ENCODE results near the gene RIMS3. TPM values are rescaled to one million over a fixed set of nuclear protein-coding genes. Genes with fewer than 3 reads are reported as not detected.

The RIMS3 gene
- total RNA-seq, 1 experiment from 2014 or later, result 9.0 TPM

DNA sequence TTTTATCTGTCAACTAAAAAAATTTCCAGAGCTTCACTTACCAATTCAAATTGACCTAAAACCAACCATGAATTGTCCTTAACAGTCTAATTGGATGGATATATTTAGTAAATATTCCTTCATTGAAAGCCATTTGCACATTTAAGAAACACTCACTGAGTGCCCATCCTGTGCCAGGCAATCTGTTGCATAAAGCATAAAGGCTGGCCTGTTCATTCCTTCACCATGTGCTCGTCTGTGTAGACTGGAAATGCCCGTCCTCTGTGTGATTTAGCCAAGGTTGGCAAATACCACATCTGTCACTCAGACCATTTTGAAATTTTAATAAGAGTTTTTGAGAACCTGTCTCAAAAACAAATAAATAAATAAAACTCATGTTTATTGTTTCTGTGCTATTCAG is 76.9 kb downstream of the RIMS3 start (continued):
- TF ChIP-seq SIN3A (IDR thresholded peaks at IDR 0.05; ENCODE audit: low read depth) (no peak), TCF7L2 (IDR thresholded peaks at IDR 0.05; ENCODE audit: borderline replicate concordance, extremely low read depth, insufficient read depth, insufficient read length) (no peak), POLR2A (IDR thresholded peaks at IDR 0.05; ENCODE audit: borderline replicate concordance, extremely low read depth, insufficient read depth, insufficient read length) (no peak)
- TF ChIP-seq, protein P1, sequence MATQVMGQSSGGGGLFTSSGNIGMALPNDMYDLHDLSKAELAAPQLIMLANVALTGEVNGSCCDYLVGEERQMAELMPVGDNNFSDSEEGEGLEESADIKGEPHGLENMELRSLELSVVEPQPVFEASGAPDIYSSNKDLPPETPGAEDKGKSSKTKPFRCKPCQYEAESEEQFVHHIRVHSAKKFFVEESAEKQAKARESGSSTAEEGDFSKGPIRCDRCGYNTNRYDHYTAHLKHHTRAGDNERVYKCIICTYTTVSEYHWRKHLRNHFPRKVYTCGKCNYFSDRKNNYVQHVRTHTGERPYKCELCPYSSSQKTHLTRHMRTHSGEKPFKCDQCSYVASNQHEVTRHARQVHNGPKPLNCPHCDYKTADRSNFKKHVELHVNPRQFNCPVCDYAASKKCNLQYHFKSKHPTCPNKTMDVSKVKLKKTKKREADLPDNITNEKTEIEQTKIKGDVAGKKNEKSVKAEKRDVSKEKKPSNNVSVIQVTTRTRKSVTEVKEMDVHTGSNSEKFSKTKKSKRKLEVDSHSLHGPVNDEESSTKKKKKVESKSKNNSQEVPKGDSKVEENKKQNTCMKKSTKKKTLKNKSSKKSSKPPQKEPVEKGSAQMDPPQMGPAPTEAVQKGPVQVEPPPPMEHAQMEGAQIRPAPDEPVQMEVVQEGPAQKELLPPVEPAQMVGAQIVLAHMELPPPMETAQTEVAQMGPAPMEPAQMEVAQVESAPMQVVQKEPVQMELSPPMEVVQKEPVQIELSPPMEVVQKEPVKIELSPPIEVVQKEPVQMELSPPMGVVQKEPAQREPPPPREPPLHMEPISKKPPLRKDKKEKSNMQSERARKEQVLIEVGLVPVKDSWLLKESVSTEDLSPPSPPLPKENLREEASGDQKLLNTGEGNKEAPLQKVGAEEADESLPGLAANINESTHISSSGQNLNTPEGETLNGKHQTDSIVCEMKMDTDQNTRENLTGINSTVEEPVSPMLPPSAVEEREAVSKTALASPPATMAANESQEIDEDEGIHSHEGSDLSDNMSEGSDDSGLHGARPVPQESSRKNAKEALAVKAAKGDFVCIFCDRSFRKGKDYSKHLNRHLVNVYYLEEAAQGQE (IDR thresholded peaks at IDR 0.05; ENCODE audit: low read depth), result no peak
- TF ChIP-seq, protein P2, sequence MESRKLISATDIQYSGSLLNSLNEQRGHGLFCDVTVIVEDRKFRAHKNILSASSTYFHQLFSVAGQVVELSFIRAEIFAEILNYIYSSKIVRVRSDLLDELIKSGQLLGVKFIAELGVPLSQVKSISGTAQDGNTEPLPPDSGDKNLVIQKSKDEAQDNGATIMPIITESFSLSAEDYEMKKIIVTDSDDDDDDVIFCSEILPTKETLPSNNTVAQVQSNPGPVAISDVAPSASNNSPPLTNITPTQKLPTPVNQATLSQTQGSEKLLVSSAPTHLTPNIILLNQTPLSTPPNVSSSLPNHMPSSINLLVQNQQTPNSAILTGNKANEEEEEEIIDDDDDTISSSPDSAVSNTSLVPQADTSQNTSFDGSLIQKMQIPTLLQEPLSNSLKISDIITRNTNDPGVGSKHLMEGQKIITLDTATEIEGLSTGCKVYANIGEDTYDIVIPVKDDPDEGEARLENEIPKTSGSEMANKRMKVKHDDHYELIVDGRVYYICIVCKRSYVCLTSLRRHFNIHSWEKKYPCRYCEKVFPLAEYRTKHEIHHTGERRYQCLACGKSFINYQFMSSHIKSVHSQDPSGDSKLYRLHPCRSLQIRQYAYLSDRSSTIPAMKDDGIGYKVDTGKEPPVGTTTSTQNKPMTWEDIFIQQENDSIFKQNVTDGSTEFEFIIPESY (IDR thresholded peaks at IDR 0.05; ENCODE audit: extremely low read depth, insufficient replicate concordance, low read length), result no peak

DNA sequence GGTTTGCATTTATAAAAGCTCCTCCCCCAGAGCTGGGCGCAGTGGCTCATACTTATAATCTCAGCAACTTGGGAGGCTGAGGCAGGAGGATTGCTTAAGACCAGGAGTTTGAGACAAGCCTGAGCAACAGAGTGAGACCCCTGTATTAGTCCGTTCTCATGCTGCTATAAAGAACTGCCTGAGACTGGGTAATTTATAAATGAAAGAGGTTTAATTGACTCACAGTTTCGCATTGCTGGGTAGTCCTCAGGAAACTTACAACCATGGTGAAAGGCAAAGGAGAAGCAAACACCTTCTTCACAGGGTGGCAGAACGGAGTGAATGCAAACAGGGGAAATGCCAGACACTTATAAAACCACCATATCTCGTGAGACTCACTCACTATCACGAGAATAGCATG is 81.5 kb downstream of the RIMS3 start:
- no peak overlapping the region for H3K9ac ChIP-seq (ENCODE audit: low read length)
- BruUV-seq (replicated peaks), result no TSS peak
- ChIA-PET CTCF (interaction anchor here (1.0 to 1.1 kb wide), 2 partner anchors 51 to 365 kb away, joined by 3 read pairs; no protein-coding TSS in a partner anchor), POLR2A (no interaction called here), RAD21 (ENCODE audit: low non-redundant PET in 1 of 2, low total read pairs in 2 of 2, uncharacterized antibody in 2 of 2, unreplicated experiment in 2 of 2) (no interaction called here)
- H3K4me1 ChIP-seq (ENCODE audit: control insufficient read depth in 1 of 2, insufficient read depth in 2 of 2, low read length in 2 of 2), result peaks cover 0 to 12% of the 10 kb centered on the region in 2 experiments; a peak in 2 of 4 replicates
- no peaks in the 10 kb centered on the region for H4K20me1 ChIP-seq (ENCODE audit: insufficient read depth)
- no peak overlapping the region for H2AFZ ChIP-seq (ENCODE audit: low read depth, low read length, poor library complexity, severe bottlenecking)
- DNase-seq (ENCODE audit: low read depth, low spot score), result no peak
- no peaks in the 10 kb centered on the region for H3K36me3 ChIP-seq (ENCODE audit: control insufficient read depth in 1 of 2, insufficient read depth in 2 of 2, low read length in 2 of 2)
- no peaks in the 10 kb centered on the region for H3K9me2 ChIP-seq (ENCODE audit: insufficient read depth)
- no peak overlapping the region for H3K27ac ChIP-seq (ENCODE audit: low read depth, low read length)
- no peak overlapping the region for H3K4me3 ChIP-seq (replicated peaks in 1 of 2; ENCODE audit: low read depth in 1 of 2, low read length in 2 of 2)
- no peaks in the 10 kb centered on the region for H3K79me2 ChIP-seq (ENCODE audit: insufficient read depth, low read length)
- no peak for ATAC-seq
- H3K27me3 ChIP-seq (ENCODE audit: insufficient read depth, low read length), result no peaks in the 10 kb centered on the region
- no peaks in the 10 kb centered on the region for H3K9me3 ChIP-seq (ENCODE audit: control insufficient read depth in 1 of 2, insufficient read depth in 1 of 2, low read depth in 1 of 2, low read length in 2 of 2)
- H3K4me2 ChIP-seq (ENCODE audit: low read length), result peak overlapping the region; percentile 11; the same call in 1 of the 2 replicates
- intact Hi-C loops (cut with micrococcal nuclease), result no loop called here
- TF ChIP-seq TCF7L2 (IDR thresholded peaks at IDR 0.05; ENCODE audit: borderline replicate concordance, extremely low read depth, insufficient read depth, insufficient read length) (no peak), JUND (IDR thresholded peaks at IDR 0.05) (no peak), POLR2AphosphoS5 (IDR thresholded peaks at IDR 0.05; ENCODE audit: low read depth, low read length) (no peak), ZNF274 (IDR thresholded peaks at IDR 0.05; ENCODE audit: low read depth, low read length) (no peak), SRF (IDR thresholded peaks at IDR 0.05; ENCODE audit: low read depth) (no peak), ZFX (IDR thresholded peaks at IDR 0.05) (no peak), SP1 (IDR thresholded peaks at IDR 0.05; ENCODE audit: low read depth) (no peak), ELF1 (IDR thresholded peaks at IDR 0.05; ENCODE audit: borderline replicate concordance, low read depth) (no peak), SIN3A (IDR thresholded peaks at IDR 0.05; ENCODE audit: low read depth) (no peak)
- TF ChIP-seq, protein P1 (IDR thresholded peaks at IDR 0.05; ENCODE audit: low read depth), result no peak
- TF ChIP-seq, protein P3, sequence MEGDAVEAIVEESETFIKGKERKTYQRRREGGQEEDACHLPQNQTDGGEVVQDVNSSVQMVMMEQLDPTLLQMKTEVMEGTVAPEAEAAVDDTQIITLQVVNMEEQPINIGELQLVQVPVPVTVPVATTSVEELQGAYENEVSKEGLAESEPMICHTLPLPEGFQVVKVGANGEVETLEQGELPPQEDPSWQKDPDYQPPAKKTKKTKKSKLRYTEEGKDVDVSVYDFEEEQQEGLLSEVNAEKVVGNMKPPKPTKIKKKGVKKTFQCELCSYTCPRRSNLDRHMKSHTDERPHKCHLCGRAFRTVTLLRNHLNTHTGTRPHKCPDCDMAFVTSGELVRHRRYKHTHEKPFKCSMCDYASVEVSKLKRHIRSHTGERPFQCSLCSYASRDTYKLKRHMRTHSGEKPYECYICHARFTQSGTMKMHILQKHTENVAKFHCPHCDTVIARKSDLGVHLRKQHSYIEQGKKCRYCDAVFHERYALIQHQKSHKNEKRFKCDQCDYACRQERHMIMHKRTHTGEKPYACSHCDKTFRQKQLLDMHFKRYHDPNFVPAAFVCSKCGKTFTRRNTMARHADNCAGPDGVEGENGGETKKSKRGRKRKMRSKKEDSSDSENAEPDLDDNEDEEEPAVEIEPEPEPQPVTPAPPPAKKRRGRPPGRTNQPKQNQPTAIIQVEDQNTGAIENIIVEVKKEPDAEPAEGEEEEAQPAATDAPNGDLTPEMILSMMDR (IDR thresholded peaks at IDR 0.05 in 2 of 3, conservative IDR thresholded peaks at IDR 0.05 in 1 of 3; ENCODE audit: borderline replicate concordance in 1 of 3, insufficient read depth in 1 of 3, low read depth in 2 of 3, low read length in 2 of 3), result no peak

Measured in HCT116 (cell line).